ENCODE results near the gene SUCLA2. TPM values are rescaled to one million over a fixed set of nuclear protein-coding genes. Genes with fewer than 3 reads are reported as not detected.

Gene SUCLA2
- total and polyA plus RNA-seq, 2 of the 8 experiments (the other 6 are each of a cell fraction or from before 2014, with no cell fraction given), result 23.5 to 78.8 TPM

DNA sequence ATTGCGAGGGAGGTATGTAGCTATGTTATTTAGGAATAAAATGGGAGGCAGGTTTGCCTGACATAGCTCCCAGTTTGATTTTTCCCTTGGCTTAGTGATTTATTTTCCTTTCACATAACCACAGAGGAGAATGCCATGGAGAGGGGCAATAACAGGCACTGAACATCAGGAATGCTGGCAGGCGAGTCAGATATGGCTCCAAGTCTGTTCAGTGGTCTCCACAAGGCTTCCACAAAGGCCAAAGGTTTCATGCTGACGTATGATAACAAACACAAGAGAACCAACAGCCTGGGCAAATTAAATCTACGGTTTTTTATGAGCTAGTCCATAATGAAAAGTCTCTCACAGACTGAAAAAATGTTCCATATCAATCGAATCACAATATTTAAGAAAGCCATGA, 66.7 kb downstream of the SUCLA2 start:
- Histone ChIP-seq H3K4me1 (replicated peaks in 1 of 4; ENCODE audit: control insufficient read depth in 3 of 4, insufficient read depth in 4 of 4, low read length in 3 of 4) (peaks cover 0 to 13% (median 7%) of the 10 kb centered on the region in 4 experiments; a peak in 4 of 7 replicates), H2BK5ac (ENCODE audit: low read depth, low read length) (0 out of 2 replicates have a peak overlapping the region, but pooled peaks have one; percentile 4), H4K20me1 (replicated peaks in 1 of 2; ENCODE audit: control insufficient read depth in 1 of 2, insufficient read depth in 2 of 2, low read length in 2 of 2) (no peaks in the 10 kb centered on the region), H2BK15ac (ENCODE audit: low read length) (no peak overlapping the region), H3K36me3 (ENCODE audit: control insufficient read depth in 2 of 4, insufficient read depth in 4 of 4, low read length in 3 of 4) (peaks cover 3 to 11% (median 7%) of the 10 kb centered on the region in 4 experiments; a peak in 5 of 8 replicates), H3K18ac (ENCODE audit: extremely low read depth, low read length) (no peak overlapping the region), H3K79me2 (ENCODE audit: control insufficient read depth in 1 of 2, insufficient read depth in 2 of 2, low read length in 2 of 2) (no peaks in the 10 kb centered on the region), H3K4me2 (ENCODE audit: insufficient read depth in 1 of 2, low read depth in 2 of 2, low read length in 2 of 2) (no peak overlapping the region; a peak in 1 of 4 replicates), H4K8ac (ENCODE audit: extremely low read depth, insufficient read depth, low read length) (no peak overlapping the region; the same call in 1 of the 2 replicates), H3K9ac (replicated peaks in 1 of 4; ENCODE audit: extremely low read depth in 1 of 4, low read depth in 3 of 4, low read length in 3 of 4) (no peak overlapping the region; a peak in 1 of 7 replicates), H3K23ac (ENCODE audit: insufficient read length) (no peak overlapping the region), H3K4ac (replicated peaks; ENCODE audit: insufficient read length, low read depth, low read length) (no peak overlapping the region), H3K9me3 (ENCODE audit: insufficient read depth in 2 of 2, low read depth in 1 of 2, low read length in 1 of 2) (peaks cover 4% of the 10 kb centered on the region in 2 experiments; a peak in 2 of 4 replicates), H3K79me1 (ENCODE audit: low read depth, low read length) (no peaks in the 10 kb centered on the region), H2AK5ac (ENCODE audit: low read depth, low read length) (0 out of 2 replicates have a peak overlapping the region, but pooled peaks have one; percentile 17), H2AFZ (ENCODE audit: low read length) (no peak overlapping the region), H3K27ac (ENCODE audit: low read depth, low read length) (peak overlapping the region; percentile 22; the same call in 1 of the 2 replicates), H2BK120ac (replicated peaks; ENCODE audit: low read depth, low read length) (no peak overlapping the region), H4K5ac (ENCODE audit: insufficient read length, low read depth, low read length) (no peak overlapping the region), H2BK20ac (ENCODE audit: low read length) (no peak overlapping the region), H3K27me3 (replicated peaks in 1 of 4; ENCODE audit: control insufficient read depth in 3 of 4, extremely low read depth in 1 of 4, insufficient read depth in 3 of 4, low read length in 3 of 4) (no peaks in the 10 kb centered on the region), H4K91ac (replicated peaks; ENCODE audit: insufficient read length, low read length) (no peak overlapping the region), H3K4me3 (ENCODE audit: extremely low read depth in 1 of 4, insufficient read depth in 2 of 4, low read depth in 3 of 4, low read length in 4 of 4) (no peak overlapping the region), H3K56ac (replicated peaks; ENCODE audit: insufficient read length, low read depth, low read length) (no peak overlapping the region), H2BK12ac (ENCODE audit: low read depth, low read length) (no peak overlapping the region), H3K23me2 (ENCODE audit: low read depth, low read length) (no peaks in the 10 kb centered on the region), H3K14ac (ENCODE audit: insufficient read length) (no peak overlapping the region)
- CTCF ChIA-PET (ENCODE audit: partially characterized antibody), result no interaction called here
- FAIRE-seq (no peak), DNase-seq (ENCODE audit: low read depth in 1 of 2, low spot score in 2 of 2) (no peak)
- POLR2A ChIA-PET (ENCODE audit: partially characterized antibody), result no interaction called here
- WGBS, 2 experiments (ENCODE audit: extremely low coverage in 1 of 2, insufficient coverage in 1 of 2, insufficient read length in 1 of 2, insufficient replicate concordance in 2 of 2, low coverage in 1 of 2, low lambda C conversion rate in 2 of 2, missing lambda C conversion rate in 1 of 2), result 84% methylated on average over 5 of the region's 5 CpGs; no CpG with 5 or more reads in 1 of the 2 experiments
- TF ChIP-seq TAF7 (optimal IDR thresholded peaks at IDR 0.05; ENCODE audit: borderline replicate concordance, low read depth, low read length) (no peak), TAF1 (IDR thresholded peaks at IDR 0.05; ENCODE audit: low read depth, low read length) (no peak), POU5F1 (IDR thresholded peaks at IDR 0.05; ENCODE audit: low read depth, low read length) (no peak), BRCA1 (IDR thresholded peaks at IDR 0.05; ENCODE audit: low read depth, low read length) (no peak), TBP (IDR thresholded peaks at IDR 0.05; ENCODE audit: low read depth, low read length) (no peak), KDM1A (IDR thresholded peaks at IDR 0.05; ENCODE audit: borderline replicate concordance, low read length) (no peak), FOSL1 (IDR thresholded peaks at IDR 0.05; ENCODE audit: insufficient read depth, low read depth, low read length) (no peak), EGR1 (IDR thresholded peaks at IDR 0.05; ENCODE audit: borderline replicate concordance, low read depth, low read length) (no peak), PHF8 (conservative IDR thresholded peaks at IDR 0.05; ENCODE audit: low read depth, low read length) (no peak), EZH2 (IDR thresholded peaks at IDR 0.05; ENCODE audit: low read depth, low read length, severe bottlenecking) (no peak), SUZ12 (IDR thresholded peaks at IDR 0.05; ENCODE audit: low read length) (no peak), NRF1 (IDR thresholded peaks at IDR 0.05; ENCODE audit: low read depth, low read length) (no peak), NANOG (IDR thresholded peaks at IDR 0.05; ENCODE audit: insufficient read depth, low read depth, low read length, poor library complexity, severe bottlenecking) (no peak), RXRA (IDR thresholded peaks at IDR 0.05; ENCODE audit: insufficient read depth, low read depth, low read length) (no peak)
